Neural crest cell (in vitro differentiated cells): ENCODE data around the gene PLXNA2. TPM values are rescaled to one million over a fixed set of nuclear protein-coding genes. Genes with fewer than 3 reads are reported as not detected.

ENCODE experiments used
- DNase-seq: peaks from one replicate; pipeline ENCODE4 v3.0.0; 2021; ENCODE audit warnings: low read depth, mixed read lengths, low spot score
- H3K27ac Mint-ChIP-seq: one replicate; pipeline ENCODE4 v1.8.0; 2021; ENCODE audit warnings: mild to moderate bottlenecking, mixed read lengths; ENCODE audit not compliant: unreplicated experiment
- H3K27me3 Mint-ChIP-seq: 2 replicates; pipeline ENCODE4 v1.8.0; 2021; ENCODE audit warnings: low read depth, mild to moderate bottlenecking, mixed read lengths
- H3K36me3 Mint-ChIP-seq: 2 replicates; pipeline ENCODE4 v1.8.0; 2021; ENCODE audit warnings: low read depth, mild to moderate bottlenecking, mixed read lengths
- H3K4me1 Mint-ChIP-seq: 2 replicates; pipeline ENCODE4 v1.8.0; 2021; ENCODE audit warnings: mixed read lengths
- H3K4me3 Mint-ChIP-seq: one replicate; pipeline ENCODE4 v1.8.0; 2021; ENCODE audit warnings: mild to moderate bottlenecking, mixed read lengths
- H3K9me3 Mint-ChIP-seq: 2 replicates; pipeline ENCODE4 v1.8.0; 2021; ENCODE audit warnings: mixed read lengths
- CTCF ChIP-seq: fragments of 200-600 bp; sonication (generic); conservative IDR thresholded peaks from 2 replicates; pipeline ENCODE4 v1.5.0; 2021; ENCODE audit warnings: antibody characterized with exemption, mild to moderate bottlenecking
- total RNA-seq: library from RNA; stranded (reverse); gene quantifications from 2 replicates; pipeline ENCODE4 v1.2.1, GENCODE V29; 2021

Gene PLXNA2
- total RNA-seq, 1 donor from 2014 or later, result 37.7 TPM

- no peak for TF ChIP-seq CTCF
- no peaks in the 10 kb centered on the region for H3K36me3 Mint-ChIP-seq
- no peak overlapping the region for H3K4me3 Mint-ChIP-seq
- H3K4me1 Mint-ChIP-seq, result peaks cover 17% of the 10 kb centered on the region
- no peak for DNase-seq
- H3K27me3 Mint-ChIP-seq, result peaks cover 34% of the 10 kb centered on the region
- no peak overlapping the region for H3K27ac Mint-ChIP-seq
- H3K9me3 Mint-ChIP-seq, result peaks cover 6% of the 10 kb centered on the region
Measured at GRCh38 chr1:208264469-208265121, 20.4 kb upstream of the PLXNA2 start.

GRCh38 chr1:208261874-208262273, 17.7 kb upstream of the PLXNA2 start:
- Mint-ChIP-seq H3K27me3 (peaks cover 11% of the 10 kb centered on the region), H3K9me3 (peaks cover 9% of the 10 kb centered on the region), H3K4me1 (peaks cover 11% of the 10 kb centered on the region), H3K27ac (no peak overlapping the region), H3K4me3 (no peak overlapping the region), H3K36me3 (no peaks in the 10 kb centered on the region)
- no peak for TF ChIP-seq CTCF
- no peak for DNase-seq

GRCh38 chr1:208258277-208258676, 14.1 kb upstream of the PLXNA2 start:
- Mint-ChIP-seq H3K27ac (no peak overlapping the region), H3K27me3 (peaks cover 6% of the 10 kb centered on the region), H3K9me3 (peaks cover 9% of the 10 kb centered on the region), H3K36me3 (no peaks in the 10 kb centered on the region), H3K4me3 (no peak overlapping the region), H3K4me1 (peaks cover 22% of the 10 kb centered on the region)
- DNase-seq, result no peak
- TF ChIP-seq CTCF, result no peak

GRCh38 chr1:208257351-208257750, 13.2 kb upstream of the PLXNA2 start:
- Mint-ChIP-seq H3K27ac (peak overlapping the region; percentile 48), H3K27me3 (peaks cover 7% of the 10 kb centered on the region), H3K9me3 (peaks cover 5% of the 10 kb centered on the region), H3K4me1 (peaks cover 31% of the 10 kb centered on the region), H3K36me3 (no peaks in the 10 kb centered on the region), H3K4me3 (no peak overlapping the region)
- no peak for TF ChIP-seq CTCF
- no peak for DNase-seq

GRCh38 chr1:208256556-208256955, 12.4 kb upstream of the PLXNA2 start:
- H3K36me3 Mint-ChIP-seq, result no peaks in the 10 kb centered on the region
- TF ChIP-seq CTCF, result no peak
- no peak overlapping the region for H3K27ac Mint-ChIP-seq
- H3K4me1 Mint-ChIP-seq, result peaks cover 35% of the 10 kb centered on the region
- peaks cover 2% of the 10 kb centered on the region for H3K9me3 Mint-ChIP-seq
- H3K27me3 Mint-ChIP-seq, result peaks cover 10% of the 10 kb centered on the region
- no peak for DNase-seq
- no peak overlapping the region for H3K4me3 Mint-ChIP-seq
